Astrocyte of the spinal cord (primary cell): ENCODE measurements around the gene PMPCA.

Experiments
- DNase-seq: peaks from one replicate; pipeline ENCODE4 v3.0.0; 2011; ENCODE audit warnings: low read depth, low spot score
- H3K4me3 ChIP-seq: 2 replicates; pipeline ENCODE4 v1.5.1; 2011; ENCODE audit warnings: low read depth, mild to moderate bottlenecking, low read length, moderate library complexity
- CTCF ChIP-seq: IDR thresholded peaks from 2 replicates; pipeline ENCODE4 v1.5.1; 2012; ENCODE audit warnings: low read depth, mild to moderate bottlenecking, low read length, inconsistent platforms
- in situ Hi-C: cut with HindIII; loops from 2 replicates; pipeline ENCODE4 v1.10.0; 2017; ENCODE audit warnings: low sequenced_read_pairs

Gene PMPCA

GRCh38 chr9:136463578-136463977 lies 53.1 kb downstream of the PMPCA start:
- DNase-seq, result no peak
- TF ChIP-seq CTCF, result no peak
- no peak overlapping the region for H3K4me3 ChIP-seq
- in situ Hi-C loops, result no loop called here

GRCh38 chr9:136464241-136464640 lies 53.8 kb downstream of the PMPCA start:
- in situ Hi-C loops, result no loop called here
- TF ChIP-seq CTCF, result no peak

GRCh38 chr9:136465500-136466154 lies 55.2 kb downstream of the PMPCA start:
- in situ Hi-C loops, result no loop called here
- no peak for DNase-seq
- no peak for TF ChIP-seq CTCF
- H3K4me3 ChIP-seq, result no peak overlapping the region

More at GRCh38 chr9:136464241-136464640, 53.8 kb downstream of the PMPCA start:
- DNase-seq, result no peak
- H3K4me3 ChIP-seq, result no peak overlapping the region

GRCh38 chr9:136466155-136466541 lies 55.7 kb downstream of the PMPCA start:
- TF ChIP-seq CTCF, result no peak
- no peak for DNase-seq
- in situ Hi-C loops, result no loop called here
- H3K4me3 ChIP-seq, result no peak overlapping the region

- DNase-seq, result no peak
- no peak for TF ChIP-seq CTCF
Observed at GRCh38 chr9:136467766-136468165, 57.3 kb downstream of the PMPCA start.

GRCh38 chr9:136470356-136470755 lies 59.9 kb downstream of the PMPCA start:
- in situ Hi-C loops, result no loop called here
- no peak for TF ChIP-seq CTCF

More at GRCh38 chr9:136467766-136468165, 57.3 kb downstream of the PMPCA start:
- in situ Hi-C loops, result no loop called here
- no peak overlapping the region for H3K4me3 ChIP-seq

More at GRCh38 chr9:136470356-136470755, 59.9 kb downstream of the PMPCA start:
- H3K4me3 ChIP-seq, result no peak overlapping the region
- DNase-seq, result no peak
